AG04450 (cell line): ENCODE results near the gene HOXA3. TPM values are rescaled to one million over a fixed set of nuclear protein-coding genes. Genes with fewer than 3 reads are reported as not detected.

ENCODE experiments used
- CTCF ChIA-PET: fragments of 300-600, 350-600 bp; formaldehyde crosslinking; extraction: SDS; loops from one replicate; lab custom pipeline; 2022; ENCODE audit warnings: antibody characterized with exemption, inconsistent platforms; lab: Charles Lee
- POLR2A ChIA-PET: fragments of 350-600 bp; formaldehyde crosslinking; extraction: SDS; loops from one replicate; lab custom pipeline; 2021; ENCODE audit warnings: antibody characterized with exemption, inconsistent platforms; lab: Yijun Ruan, JAX
- DNase-seq: peaks from one replicate; pipeline ENCODE4 v3.0.0-alpha.2; 2011; ENCODE audit warnings: low read depth, low spot score
- H3K27ac ChIP-seq: one replicate; pipeline ENCODE4 v1.5.1; 2012; ENCODE audit warnings: low read depth, low read length, control low read depth
- H3K27me3 ChIP-seq: one replicate; pipeline ENCODE4 v1.6.0; 2012; ENCODE audit warnings: low read length; ENCODE audit not compliant: control insufficient read depth, insufficient read depth
- H3K4me3 ChIP-seq: 2 replicates; pipeline ENCODE4 v1.5.1; 2011; ENCODE audit warnings: mild to moderate bottlenecking, low read depth, low read length, control low read depth
- H3K9me3 ChIP-seq: 2 replicates; pipeline ENCODE4 v1.5.1; 2012; ENCODE audit warnings: low read length; ENCODE audit not compliant: control insufficient read depth, insufficient read depth
- CTCF ChIP-seq: IDR thresholded peaks from 2 replicates; pipeline ENCODE4 v1.5.1; 2011; ENCODE audit warnings: low read depth, low read length, control low read depth, inconsistent platforms
- polyA plus RNA-seq: library from polyadenylated mRNA; depleted of rRNA; stranded (reverse); fragments of >200 nt; gene quantifications from 2 replicates; pipeline ENCODE4 v1.2.3, GENCODE V29; 2011

Gene HOXA3
- polyA plus RNA-seq, 1 experiment: 1.6 TPM

- Histone ChIP-seq H3K27ac (no peak overlapping the region), H3K4me3 (no peak overlapping the region), H3K27me3 (peaks cover 94% of the 10 kb centered on the region), H3K9me3 (peaks cover 11% of the 10 kb centered on the region; the same call in 1 of the 2 replicates)
- CTCF ChIA-PET: interaction anchor here (0.6 to 3.2 kb wide), 33 partner anchors 9 to 1286 kb away, joined by 3 to 25 read pairs (median 4); partner anchors contain the start of genes HOXA5, HOXA7 and HOXA9
- TF ChIP-seq CTCF: no peak
- POLR2A ChIA-PET: interaction anchor here (0.7 kb wide), 2 partner anchors 988 to 1333 kb away, joined by 3 to 5 read pairs; no protein-coding TSS in a partner anchor
- DNase-seq: no peak
These were observed 26.6 kb upstream of the HOXA3 start for GRCh38 chr7:27179030-27179429.

DNA sequence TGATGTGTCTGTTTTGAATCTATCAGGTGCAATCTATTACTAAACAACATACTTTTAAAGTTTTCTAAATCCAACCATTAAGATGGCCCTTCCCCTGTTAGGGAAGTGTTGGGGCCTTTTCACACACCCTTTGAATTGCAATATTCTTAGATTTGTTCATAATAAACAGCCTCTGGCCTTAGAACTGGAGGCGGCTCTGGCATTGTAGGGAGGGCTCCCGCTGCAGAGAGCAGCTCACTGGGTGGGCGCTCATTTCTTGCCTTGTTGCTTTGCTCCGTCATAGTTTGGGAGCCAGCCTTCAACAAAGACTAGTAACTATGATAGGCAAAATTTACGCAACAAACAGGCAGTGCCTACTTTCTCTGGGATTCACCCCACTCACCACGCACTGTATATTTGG is 26.0 kb upstream of the HOXA3 start:
- peaks cover 9% of the 10 kb centered on the region; the same call in 1 of the 2 replicates for H3K9me3 ChIP-seq
- no peak overlapping the region for H3K27ac ChIP-seq
- peaks cover 88% of the 10 kb centered on the region for H3K27me3 ChIP-seq
- H3K4me3 ChIP-seq: no peak overlapping the region
- POLR2A ChIA-PET: interaction anchor here (0.7 kb wide), 1 partner anchor 988 kb away, joined by 3 read pairs; no protein-coding TSS in a partner anchor
- no peak for TF ChIP-seq CTCF
- CTCF ChIA-PET: interaction anchor here (0.6 to 4.2 kb wide), 11 partner anchors 12 to 1285 kb away, joined by 3 to 21 read pairs (median 7); no protein-coding TSS in a partner anchor
- DNase-seq: no peak

DNA sequence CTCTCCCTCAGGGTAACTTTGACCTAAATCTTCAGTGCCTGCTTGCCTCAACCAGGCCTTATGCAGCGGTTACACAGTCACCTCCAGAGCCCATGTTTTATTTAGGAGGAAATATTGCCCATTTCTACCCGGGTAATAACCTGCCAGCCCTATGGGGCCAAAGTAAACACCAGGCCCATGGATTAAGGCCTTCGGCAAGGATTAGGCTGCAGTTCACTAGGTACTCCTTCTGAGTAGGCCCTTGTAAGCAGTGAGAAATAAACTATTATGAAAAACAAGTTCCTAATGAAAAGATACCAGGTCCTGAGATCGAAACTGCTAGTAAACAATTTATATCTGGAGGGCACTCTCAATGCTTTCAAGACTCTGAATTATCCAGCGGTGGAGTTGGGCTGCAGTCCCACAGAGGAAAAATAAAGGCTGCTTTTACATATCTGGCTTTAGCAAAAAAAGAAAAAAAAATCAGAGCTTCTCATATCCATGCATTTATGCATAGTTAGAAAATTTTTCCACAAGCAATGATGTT is 25.5 kb upstream of the HOXA3 start:
- H3K27ac ChIP-seq: no peak overlapping the region
- ChIA-PET POLR2A (no interaction called here), CTCF (interaction anchor here (1.5 to 4.2 kb wide), 7 partner anchors 13 to 1285 kb away, joined by 6 to 21 read pairs (median 15); no protein-coding TSS in a partner anchor)
- no peak overlapping the region for H3K4me3 ChIP-seq
- TF ChIP-seq CTCF: no peak
- no peak for DNase-seq
- H3K27me3 ChIP-seq: peaks cover 87% of the 10 kb centered on the region
- peaks cover 8% of the 10 kb centered on the region; the same call in 1 of the 2 replicates for H3K9me3 ChIP-seq

- H3K9me3 ChIP-seq: peaks cover 11% of the 10 kb centered on the region; the same call in 1 of the 2 replicates
- no peak overlapping the region for H3K4me3 ChIP-seq
- peaks cover 87% of the 10 kb centered on the region for H3K27me3 ChIP-seq
- no peak for TF ChIP-seq CTCF
- ChIA-PET CTCF (interaction anchor here (1.5 to 4.2 kb wide), 3 partner anchors 33 to 1284 kb away, joined by 6 to 17 read pairs (median 8); no protein-coding TSS in a partner anchor), POLR2A (no interaction called here)
- no peak for DNase-seq
- no peak overlapping the region for H3K27ac ChIP-seq
These were observed 24.8 kb upstream of the HOXA3 start for GRCh38 chr7:27176962-27177794.
